22Rv1 (cell line): Measurements from ENCODE around the gene FANCC.
"Not testable (repeated sequence)": the region's sequence is repeated elsewhere in the genome, so short reads cannot be mapped to it uniquely, and the experiment has no call there.

Experiments used
- H3K27ac ChIP-seq: fragments of 450-650 bp; 2 replicates; pipeline ENCODE4 v1.5.1; 2017
- CTCF ChIP-seq: fragments of 450-650 bp; IDR thresholded peaks from 2 replicates; pipeline ENCODE4 v1.5.1; 2017; ENCODE audit warnings: mild to moderate bottlenecking
- ZFX ChIP-seq: fragments of 450-650 bp; IDR thresholded peaks from 2 replicates; pipeline ENCODE4 v1.6.1; 2017; ENCODE audit warnings: antibody characterized with exemption, borderline replicate concordance

The FANCC gene

GRCh38 chr9:95342571-95342970 is 25.1 kb upstream of the FANCC start:
- no peak for TF ChIP-seq ZFX
- no peak for TF ChIP-seq CTCF

GRCh38 chr9:95341293-95341962 is 23.9 kb upstream of the FANCC start:
- TF ChIP-seq ZFX (no peak), CTCF (peak; percentile 25)
- no peak overlapping the region for H3K27ac ChIP-seq

More at GRCh38 chr9:95342571-95342970, 25.1 kb upstream of the FANCC start:
- H3K27ac ChIP-seq: no peak overlapping the region

GRCh38 chr9:95338243-95338642 is 20.7 kb upstream of the FANCC start:
- H3K27ac ChIP-seq: no peak overlapping the region
- TF ChIP-seq ZFX (no peak), CTCF (no peak)

GRCh38 chr9:95336281-95336680 is 18.8 kb upstream of the FANCC start:
- TF ChIP-seq ZFX (no peak), CTCF (peak; percentile 51)
- no peak overlapping the region for H3K27ac ChIP-seq

GRCh38 chr9:95333426-95333825 is 15.9 kb upstream of the FANCC start:
- no peak for TF ChIP-seq CTCF
- H3K27ac ChIP-seq: no peak overlapping the region

GRCh38 chr9:95332860-95333259 is 15.4 kb upstream of the FANCC start:
- no peak overlapping the region for H3K27ac ChIP-seq
- no peak for TF ChIP-seq ZFX

- TF ChIP-seq ZFX: no peak
- TF ChIP-seq CTCF: no peak
- H3K27ac ChIP-seq: no peak overlapping the region
Measured at GRCh38 chr9:95330720-95331404, 13.4 kb upstream of the FANCC start.

- not testable (repeated sequence) for H3K27ac ChIP-seq
Measured at GRCh38 chr9:95329061-95329460, 11.6 kb upstream of the FANCC start.
